Posterior cingulate gyrus (tissue), 11 donors: ENCODE measurements around the gene COPS8.

Experiments used
- DNase-seq, 10 donors: peaks; one replicate each; pipeline versions ENCODE4 v3.0.0 to v3.0.0-alpha.2; 2020 to 2021; ENCODE audit warnings: mixed read lengths in 3 of 10
- intact Hi-C: fragments of 100-400 bp; cut with DNase I; formaldehyde crosslinking; loops from one replicate; pipeline ENCODE4 v1.15.1; 2023

Gene COPS8

DNA sequence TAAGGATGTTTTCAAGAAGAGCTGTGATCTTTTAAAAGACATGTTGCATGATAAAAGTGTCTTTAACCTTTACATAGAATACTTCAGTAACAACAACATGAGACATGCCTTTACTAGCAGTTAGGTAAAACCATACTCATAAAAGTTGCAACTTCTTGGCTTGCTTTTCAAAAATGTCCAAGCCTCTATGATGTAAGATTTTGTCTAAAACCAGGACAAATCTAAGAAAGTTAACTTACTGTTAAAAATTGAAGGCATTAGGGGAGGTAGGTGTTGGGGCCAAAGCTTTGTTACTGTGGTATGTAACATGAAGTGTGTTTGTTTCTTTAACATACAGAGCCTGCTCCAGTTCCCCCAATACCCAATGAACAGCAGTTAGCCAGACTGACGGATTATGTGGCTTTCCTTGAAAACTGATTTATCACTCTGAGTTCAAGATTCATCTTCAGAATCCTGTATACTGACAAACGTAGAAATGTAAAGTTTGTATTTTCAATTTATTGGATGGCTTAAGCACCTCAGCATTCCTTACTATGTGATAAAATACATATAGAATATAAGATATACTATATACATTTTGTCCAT lies 11.7 kb downstream of the COPS8 start:
- intact Hi-C loops = no loop called here
- DNase-seq = no peak

DNA sequence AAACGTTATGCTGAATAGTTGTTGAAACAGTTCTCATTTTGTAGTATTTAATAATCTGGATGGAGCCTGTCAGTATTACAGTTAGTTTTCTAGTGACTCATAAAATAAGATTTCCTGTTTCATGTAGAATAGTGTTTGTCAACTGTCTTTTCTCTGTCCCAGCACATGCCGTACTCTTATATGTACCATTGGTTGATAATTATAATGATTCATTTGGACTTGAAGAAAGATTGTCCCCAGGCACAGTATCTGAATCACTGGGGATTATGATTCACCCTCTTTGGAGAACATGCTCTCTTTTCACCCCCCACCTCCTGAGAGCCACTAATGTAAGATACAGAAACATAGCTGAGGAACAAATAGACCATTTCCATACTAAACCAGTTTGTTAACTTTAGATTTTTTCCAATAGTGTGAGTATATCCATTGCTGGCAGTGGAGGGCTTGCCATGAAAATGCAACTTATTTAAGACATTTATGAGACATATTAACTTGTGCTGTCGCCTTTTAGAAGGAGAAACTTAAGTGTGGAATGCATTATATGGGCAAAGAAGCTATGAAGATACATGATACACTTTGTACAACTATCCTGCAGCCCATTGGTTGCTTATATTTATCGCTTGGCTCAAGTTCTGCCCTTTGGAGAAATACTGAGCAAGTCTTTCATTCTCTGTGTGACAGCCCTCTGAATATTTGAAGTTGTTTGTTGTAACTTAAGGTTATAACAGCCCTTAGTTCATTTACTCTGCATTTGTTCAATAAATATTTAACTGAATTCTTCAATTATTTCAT lies 12.4 kb downstream of the COPS8 start:
- intact Hi-C loops = no loop called here
- no peak for DNase-seq

DNA sequence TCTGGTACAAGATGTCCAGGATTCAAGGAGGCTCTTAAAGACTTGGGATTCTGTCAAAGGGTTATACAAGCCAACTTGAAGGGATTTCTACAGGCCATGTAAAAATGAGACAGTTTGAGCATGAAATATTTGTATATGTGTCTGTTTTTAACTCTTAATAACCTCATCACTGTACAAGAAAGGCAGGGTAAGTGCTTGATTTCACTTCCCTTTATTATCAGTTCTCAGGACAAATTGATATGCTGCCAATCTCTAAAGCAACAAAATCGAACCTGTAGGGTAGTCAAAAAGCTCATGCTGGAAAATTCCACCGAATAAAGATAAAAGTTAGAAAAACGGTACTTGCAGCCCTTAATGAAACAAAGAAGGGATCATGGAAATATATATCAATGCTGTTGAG lies 14.1 kb downstream of the COPS8 start:
- no peak for DNase-seq
- intact Hi-C loops = no loop called here

DNA sequence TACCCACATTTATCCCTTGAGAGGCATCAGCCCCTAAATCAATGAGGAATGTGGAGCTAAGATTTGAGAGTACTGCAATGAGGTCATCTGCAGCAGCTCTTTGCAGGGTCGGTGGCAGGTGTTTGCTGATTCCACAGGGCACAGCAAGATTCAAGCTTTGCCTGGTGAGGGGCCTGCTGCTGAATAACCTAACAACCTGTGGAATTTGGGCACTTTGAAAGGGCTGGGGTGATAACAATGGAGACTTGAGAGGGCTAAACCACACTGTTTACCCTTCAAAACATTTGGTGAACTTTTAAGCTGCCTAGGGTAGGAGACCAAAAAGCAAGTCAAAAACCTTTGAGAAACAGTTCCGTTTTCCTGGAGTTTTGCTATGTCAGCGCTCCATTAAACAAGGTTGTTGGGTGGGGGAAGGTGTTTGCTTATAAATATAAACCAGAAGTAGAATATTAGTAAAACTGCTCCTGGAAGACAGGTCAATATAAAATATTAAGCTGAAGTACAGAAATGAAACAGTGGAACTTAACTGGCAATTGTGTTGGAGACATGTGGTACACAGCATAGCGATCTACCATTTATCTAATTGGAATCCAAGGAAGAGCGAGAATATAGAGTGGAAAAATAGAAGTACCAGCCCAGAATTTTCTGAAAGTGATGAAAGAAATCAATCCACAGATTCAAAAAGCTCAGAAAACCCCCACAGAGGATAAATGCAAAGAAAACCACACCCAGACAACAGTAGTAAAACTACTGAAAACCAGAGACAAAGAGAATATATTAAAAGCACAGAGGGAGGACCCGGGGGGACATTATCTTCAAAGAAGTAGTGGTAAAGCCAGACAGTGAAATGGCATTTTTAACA lies 15.7 kb downstream of the COPS8 start:
- intact Hi-C loops = no loop called here
- no peak for DNase-seq

DNA sequence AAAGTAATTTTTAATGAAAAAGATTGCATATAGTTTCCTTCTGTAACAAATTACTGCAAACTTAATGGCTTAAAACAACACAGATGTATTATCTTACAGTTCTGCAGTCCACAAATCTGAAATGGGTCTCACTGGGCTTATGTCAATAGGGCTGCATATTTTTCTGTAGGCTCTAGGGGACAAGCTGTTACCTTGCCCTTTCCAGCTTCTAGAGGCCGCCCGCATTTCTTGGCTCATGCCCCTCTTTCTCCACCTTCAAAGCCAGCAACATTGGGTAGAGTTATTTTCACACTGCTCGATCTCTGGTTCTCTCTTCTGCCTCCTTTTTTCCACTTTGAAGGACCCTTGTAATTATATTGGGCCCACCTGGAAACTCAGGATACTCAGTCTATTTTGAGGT lies 16.7 kb downstream of the COPS8 start:
- intact Hi-C loops = no loop called here
- DNase-seq = no peak

DNA sequence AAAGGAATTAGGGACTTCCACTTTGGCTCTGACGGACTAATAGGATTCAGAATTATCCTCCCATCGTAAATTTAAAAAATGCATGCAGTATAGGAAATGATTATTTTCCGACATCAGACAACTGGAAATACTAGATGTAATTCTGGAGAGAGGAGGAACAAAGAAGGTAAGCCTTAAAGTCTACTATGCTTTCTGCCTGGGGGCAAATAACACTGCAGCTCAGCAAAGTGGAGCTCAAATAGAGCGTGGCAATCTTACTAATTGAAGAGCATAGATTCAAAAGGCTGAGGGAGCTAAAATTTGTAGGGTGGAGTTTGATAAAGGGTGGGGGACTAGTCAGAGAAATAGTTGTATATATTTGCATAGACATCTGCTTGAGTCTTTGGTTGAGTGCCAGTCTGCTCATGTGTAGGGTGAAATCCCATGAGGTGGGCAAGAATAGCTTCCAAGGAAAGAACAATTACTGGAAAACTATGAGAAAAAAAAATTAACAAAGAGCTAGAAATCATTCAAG lies 23.8 kb downstream of the COPS8 start:
- no peak for DNase-seq
- intact Hi-C loops = no loop called here

DNA sequence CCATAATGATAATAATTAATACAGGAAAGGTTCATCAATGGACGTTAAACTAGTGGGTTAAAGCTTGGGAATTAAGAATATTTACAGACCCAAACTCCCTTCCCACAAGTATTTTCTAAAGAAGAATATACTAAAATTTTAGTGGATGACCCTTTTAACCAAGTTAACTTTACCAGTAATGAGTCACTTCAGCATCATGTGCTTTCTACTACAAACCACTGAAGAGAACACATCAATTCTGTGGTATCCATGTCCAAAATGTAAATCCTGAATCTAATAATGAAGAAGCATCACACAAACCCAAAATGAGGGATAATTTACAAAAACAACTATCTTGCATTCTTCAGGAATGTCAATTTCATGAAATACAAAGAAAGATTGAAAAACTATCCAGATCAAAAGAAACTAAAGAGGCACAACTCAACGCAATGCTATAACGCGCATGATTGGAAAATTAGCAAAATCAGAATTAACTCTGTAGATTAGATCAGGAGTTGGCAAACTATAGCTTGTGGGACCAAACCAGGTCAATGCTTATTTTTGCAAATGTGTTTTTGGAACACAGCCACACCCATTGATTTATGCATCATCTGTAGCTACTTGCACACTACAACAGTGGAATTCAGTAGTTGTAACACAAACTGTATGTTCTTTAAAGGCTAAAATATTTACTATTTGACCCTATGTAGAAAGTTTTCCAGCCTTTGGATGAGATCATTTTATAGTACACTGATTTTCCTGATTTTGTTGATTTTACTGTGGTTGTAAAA lies 27.5 kb downstream of the COPS8 start:
- intact Hi-C loops = no loop called here
- DNase-seq = no peak

DNA sequence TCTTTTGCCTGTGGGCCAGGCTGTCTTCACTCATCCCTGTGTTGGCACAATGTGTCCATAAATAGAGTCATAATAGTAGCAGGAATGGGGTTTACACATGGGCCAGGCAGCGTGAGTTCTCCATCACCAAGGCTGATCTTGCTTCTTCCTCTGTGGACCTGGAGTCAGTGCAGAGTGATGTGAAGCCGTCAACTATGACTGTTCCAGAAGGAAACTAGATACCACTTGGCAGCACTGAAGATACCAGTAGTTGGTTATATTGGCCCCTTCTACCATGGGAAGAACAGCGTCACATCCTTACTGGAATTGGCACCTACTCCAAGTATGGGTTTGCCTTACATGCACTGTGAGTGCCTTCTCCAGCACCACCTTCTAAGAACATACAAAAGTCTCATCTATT lies 30.2 kb downstream of the COPS8 start:
- intact Hi-C loops = no loop called here
- no peak for DNase-seq

DNA sequence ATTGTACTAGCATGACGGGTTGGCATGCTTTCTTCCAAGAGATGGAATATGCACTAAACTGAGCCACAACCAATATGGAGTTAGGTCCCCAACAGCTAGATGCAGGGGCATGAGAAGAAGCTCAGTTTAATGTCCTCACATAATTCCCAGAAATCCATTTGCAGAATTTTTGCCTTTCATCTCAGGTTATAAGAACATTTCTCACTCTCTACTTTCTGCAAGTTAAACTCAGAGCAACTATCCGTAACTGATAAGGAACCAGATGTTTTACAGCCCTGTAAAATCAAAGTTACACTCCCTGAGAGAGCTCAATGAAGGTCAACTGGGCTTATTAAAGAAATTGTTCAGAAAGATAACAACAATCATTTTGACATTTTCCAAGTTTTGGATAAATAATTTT lies 30.7 kb downstream of the COPS8 start:
- DNase-seq = no peak
- intact Hi-C loops = no loop called here

DNA sequence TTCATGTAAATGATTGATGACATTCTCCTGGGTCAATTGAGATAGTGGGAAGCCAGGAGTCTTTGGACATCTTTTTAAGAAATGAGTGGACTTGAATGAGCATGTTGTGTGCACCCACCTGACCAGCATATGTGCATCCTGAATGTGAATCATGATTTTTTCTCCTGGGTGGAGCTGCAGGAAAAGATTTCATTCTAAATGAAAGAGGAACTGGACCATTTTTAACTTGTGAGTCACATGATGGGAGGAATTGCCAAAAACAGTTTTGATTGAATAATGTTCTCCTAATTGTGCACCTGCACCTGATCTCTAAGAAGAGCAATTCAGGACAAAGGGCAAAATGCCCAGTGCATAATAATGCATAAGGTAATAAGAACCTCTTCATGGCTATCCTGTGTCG lies 32.3 kb downstream of the COPS8 start:
- intact Hi-C loops = no loop called here
- no peak for DNase-seq

DNA sequence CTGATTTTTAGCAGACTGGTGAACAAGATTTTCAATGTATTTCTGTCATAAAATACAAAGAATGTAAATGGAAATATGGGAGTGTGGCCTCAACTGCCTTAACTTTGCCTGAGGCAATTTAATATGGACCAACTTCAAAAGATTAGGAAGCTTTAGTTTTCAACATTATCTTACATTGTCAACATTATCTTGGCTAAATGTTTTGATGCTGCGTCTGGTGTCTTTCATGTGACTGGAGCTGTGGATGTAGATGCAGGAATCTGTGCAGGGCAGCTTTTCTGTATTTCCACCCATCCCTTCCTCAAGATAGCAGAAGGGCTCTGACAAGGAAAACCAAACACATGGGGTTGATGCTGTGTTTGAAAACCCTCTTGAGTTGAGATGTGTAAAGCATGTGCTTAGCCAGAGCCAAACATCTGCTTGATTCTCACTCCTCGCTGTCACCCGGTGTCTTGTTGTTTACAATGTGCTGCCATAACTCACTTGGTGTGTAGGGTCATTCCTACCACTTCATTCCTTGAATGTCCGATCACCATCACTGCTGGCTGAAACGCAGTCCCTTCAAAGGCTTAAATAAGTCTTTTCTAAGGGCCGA lies 33.0 kb downstream of the COPS8 start:
- no peak for DNase-seq
- intact Hi-C loops = no loop called here

DNA sequence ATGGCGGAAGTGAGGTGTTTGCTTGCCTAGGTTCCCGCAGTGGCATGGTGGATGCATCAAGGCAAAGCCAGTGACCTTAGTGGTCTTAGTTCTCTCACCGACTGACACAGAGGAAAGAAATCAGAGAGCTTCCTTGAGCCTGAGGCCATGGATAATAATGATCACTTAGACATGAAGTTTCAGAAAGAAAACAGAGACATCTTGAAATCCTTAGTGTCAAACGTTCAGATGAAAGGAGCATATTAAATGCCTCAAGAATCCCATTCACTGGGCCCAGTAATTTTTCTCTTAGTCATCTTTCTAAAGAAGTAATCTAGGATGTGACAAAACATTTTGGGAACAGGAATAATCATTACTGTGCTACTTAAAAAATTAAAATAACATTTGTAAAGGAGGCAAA lies 35.2 kb downstream of the COPS8 start:
- DNase-seq = no peak
- intact Hi-C loops = no loop called here

DNA sequence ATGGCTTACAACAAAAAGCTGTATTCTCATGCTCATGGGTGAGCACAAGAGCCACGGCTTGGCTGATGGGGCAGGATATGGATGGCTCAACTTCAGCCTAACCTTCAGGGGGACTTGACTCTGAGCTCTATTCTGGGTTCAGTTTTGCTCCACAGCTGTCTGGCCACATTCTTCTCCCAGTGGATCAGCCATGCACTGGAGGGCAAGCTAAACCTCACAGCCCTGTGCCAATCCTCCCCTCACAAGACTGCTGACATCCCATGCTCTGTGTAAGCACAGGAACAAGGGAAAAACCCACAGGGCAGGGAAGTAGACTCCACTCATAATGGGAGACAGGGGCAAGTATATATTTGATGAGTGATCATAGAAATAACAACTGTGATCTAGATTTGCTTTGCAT lies 35.6 kb downstream of the COPS8 start:
- intact Hi-C loops = no loop called here
- no peak for DNase-seq

DNA sequence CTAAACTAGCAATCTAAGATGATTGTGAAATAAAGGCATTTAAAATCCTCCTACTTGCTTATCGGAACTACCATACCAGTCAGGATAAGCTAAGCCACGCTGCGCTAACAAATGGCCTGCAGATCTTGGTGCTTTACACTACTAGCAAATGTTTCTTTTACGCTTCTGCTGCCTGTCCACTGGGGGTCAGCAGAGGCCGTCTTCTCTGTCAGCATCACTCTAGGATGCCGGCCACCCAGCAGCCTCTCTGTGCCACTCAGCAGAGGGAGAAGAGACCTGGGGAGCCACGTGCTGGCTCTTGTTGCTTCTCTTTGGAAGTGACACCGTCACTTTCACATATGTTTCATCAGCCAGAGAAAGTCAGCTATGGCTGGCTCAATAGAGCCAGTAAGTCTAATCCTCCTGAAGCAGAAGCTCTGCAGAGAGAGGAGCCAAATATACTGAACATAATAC lies 36.6 kb downstream of the COPS8 start:
- peak in 9 of 10 donors; percentile 21 to 92 (median 52) for DNase-seq
- intact Hi-C loops = no loop called here

DNA sequence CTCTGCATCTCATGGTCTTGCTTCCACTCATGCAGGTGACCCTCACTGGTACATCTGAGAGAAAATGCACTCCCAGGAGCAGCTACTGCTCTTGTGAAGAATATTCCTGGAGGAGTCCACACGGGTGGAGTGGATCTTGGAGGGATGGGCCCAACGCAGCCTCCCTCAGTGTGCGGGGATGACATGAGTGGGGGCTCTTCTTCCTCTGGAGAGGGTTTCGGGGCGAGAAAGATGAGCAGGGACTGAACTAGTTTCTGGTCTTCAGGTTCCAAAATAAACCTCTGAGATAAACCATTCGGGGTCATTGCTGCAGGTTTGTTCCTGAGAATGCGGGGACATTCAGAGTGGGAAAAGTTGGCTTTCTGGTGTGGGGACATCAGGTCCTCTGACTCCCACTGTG lies 39.1 kb downstream of the COPS8 start:
- intact Hi-C loops = no loop called here
- DNase-seq = no peak

DNA sequence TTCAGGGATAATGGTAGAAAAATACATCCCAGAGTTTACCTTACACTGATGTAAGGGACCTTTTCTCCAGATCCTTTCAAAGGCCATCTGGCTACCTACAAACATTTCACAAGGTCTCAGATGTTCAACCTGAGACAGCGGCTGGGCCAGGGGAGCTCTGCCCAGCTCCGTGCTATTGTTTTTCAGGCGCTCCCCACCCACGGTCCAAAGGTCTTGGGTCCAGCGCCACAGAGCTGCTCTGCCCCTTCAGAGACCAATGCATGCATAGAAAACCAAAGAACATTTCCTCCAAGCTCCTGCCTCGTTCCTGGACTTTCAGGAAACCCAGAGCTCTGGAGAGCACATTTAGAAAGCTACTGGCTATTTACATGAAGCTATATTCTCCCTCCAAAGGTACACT lies 40.3 kb downstream of the COPS8 start:
- DNase-seq = no peak
- intact Hi-C loops = no loop called here

DNA sequence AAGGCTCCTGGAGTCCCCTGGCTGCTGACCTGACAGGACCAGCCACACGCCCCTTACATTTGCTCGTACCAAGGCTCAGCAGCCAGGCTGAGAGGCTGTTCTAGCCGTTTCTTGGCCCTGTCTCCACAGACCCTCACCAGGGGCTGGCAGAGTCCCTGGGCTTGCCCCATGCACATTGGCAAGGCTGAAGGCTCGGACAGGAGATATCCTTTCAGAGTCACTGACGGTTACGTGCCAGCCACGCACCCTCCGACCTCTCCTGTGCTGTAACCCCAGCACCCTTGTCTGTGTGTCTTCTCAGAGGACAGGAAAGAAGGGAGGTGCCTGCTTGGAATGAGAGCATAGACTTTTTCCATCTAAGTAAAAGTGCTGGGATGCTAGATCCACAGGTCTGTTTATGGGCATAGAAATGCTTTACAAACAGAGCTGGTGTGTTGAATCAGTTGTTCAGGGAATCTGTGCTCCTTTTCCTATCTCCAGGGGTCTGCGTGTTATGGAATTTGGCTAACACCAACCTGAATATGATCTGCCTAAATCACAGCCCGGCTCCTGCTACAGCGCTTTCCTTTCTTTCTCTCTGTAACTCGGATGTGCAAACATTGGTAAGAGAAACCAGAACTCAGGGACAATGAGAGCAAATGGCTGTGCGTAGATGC lies 41.0 kb downstream of the COPS8 start:
- no peak for DNase-seq
- intact Hi-C loops = no loop called here

DNA sequence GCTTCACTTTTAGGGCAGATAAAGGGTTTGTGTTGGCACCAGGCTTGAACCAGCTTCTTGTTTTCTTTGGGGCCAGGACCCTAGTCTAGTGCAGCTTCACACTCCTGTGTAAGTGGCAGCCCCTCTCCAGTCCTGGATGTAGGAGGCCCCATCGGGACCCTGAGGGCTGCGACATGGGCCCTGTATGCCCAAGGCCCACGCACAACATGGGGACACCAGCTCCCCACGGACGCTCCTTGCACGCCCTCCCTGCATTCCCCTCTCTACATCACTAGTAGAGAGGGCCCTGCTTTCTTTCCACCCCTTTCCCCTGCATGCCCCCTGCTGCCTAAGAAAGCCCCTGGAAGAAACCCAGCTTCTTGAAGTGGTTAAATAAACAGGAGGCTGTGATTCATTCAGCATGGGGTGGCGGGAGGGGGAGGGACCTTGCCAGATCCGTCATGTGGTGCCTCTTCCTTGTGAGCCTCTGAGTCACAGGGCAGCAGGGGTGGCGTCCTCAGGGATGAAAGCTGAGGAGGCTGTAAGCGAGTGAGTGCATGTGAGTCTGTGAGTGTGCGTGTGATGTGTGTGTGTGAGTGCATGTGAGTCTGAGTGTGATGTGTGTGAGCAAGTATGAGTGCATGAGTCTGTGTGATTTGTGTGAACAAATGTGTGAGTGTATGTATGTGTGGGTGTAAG lies 42.5 kb downstream of the COPS8 start:
- intact Hi-C loops = no loop called here
- peak in 5 of 10 donors; percentile 12 to 85 (median 39) for DNase-seq
